Measurements from ENCODE around the gene IFI35.

DNA sequence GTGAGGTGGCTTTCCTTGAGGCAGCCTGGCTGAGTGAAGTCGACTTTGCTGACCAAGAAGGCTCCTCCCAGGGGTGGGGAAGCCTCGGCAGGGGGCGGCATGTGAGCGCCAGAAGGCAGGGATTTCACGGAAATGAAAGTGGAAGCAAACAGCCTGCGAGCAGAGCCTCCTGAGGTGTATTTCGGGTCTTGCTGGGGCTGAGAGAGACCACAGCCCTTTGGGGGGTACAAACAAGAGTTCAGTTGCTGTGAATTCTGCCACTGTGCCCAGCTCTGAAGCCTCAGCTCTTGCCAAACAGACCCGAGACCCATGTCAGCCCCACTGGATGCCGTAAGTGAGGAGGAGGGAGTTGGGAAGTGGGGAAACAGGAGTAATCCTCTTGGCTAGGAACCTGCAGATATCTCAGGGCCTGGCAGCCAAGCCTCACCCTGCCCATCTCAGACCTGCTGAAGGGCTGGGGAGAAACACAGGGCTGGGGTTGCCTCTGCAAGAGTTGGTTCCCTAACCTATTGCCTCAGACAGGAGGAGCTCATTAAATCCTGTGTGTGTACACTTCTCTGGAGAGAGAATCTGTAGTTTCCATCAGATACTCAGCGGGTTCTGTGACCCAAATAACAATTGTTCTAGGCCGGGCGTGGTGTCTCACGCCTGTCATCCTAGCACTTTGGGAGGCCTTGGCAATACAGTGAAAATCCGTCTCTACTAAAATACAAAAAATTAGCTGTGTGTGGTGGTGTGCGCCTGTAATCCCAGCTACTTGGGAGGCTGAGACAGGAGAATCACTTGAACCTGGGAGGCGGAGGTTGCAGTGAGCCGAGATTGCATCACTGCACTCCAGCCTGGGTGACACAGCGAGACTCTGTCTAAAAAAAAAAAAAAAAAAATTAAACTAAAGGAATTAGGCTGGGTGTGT is at the start of gene IFI35:
- TF ChIP-seq, protein P1, sequence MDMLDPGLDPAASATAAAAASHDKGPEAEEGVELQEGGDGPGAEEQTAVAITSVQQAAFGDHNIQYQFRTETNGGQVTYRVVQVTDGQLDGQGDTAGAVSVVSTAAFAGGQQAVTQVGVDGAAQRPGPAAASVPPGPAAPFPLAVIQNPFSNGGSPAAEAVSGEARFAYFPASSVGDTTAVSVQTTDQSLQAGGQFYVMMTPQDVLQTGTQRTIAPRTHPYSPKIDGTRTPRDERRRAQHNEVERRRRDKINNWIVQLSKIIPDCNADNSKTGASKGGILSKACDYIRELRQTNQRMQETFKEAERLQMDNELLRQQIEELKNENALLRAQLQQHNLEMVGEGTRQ (IDR thresholded peaks at IDR 0.05; ENCODE audit: borderline replicate concordance, low read depth, low read length): no peak
- TF ChIP-seq, protein P2, sequence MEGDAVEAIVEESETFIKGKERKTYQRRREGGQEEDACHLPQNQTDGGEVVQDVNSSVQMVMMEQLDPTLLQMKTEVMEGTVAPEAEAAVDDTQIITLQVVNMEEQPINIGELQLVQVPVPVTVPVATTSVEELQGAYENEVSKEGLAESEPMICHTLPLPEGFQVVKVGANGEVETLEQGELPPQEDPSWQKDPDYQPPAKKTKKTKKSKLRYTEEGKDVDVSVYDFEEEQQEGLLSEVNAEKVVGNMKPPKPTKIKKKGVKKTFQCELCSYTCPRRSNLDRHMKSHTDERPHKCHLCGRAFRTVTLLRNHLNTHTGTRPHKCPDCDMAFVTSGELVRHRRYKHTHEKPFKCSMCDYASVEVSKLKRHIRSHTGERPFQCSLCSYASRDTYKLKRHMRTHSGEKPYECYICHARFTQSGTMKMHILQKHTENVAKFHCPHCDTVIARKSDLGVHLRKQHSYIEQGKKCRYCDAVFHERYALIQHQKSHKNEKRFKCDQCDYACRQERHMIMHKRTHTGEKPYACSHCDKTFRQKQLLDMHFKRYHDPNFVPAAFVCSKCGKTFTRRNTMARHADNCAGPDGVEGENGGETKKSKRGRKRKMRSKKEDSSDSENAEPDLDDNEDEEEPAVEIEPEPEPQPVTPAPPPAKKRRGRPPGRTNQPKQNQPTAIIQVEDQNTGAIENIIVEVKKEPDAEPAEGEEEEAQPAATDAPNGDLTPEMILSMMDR (IDR thresholded peaks at IDR 0.05): peak; percentile 31
- TF ChIP-seq CHD2 (IDR thresholded peaks at IDR 0.05; ENCODE audit: low read length, partially characterized antibody) (no peak), TCF12 (IDR thresholded peaks at IDR 0.05) (no peak), FOXM1 (IDR thresholded peaks at IDR 0.05; ENCODE audit: low read depth) (no peak), TAF1 (IDR thresholded peaks at IDR 0.05; ENCODE audit: borderline replicate concordance, low read depth, low read length) (no peak)
- TF ChIP-seq, protein P3, sequence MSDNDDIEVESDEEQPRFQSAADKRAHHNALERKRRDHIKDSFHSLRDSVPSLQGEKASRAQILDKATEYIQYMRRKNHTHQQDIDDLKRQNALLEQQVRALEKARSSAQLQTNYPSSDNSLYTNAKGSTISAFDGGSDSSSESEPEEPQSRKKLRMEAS (IDR thresholded peaks at IDR 0.05; ENCODE audit: low read depth): peak; percentile 50; the same call in 1 of the 2 replicates

All from SK-N-SH (cell line).